Keratinocyte (primary cell): Measurements from ENCODE around the gene SPDYE3. TPM values are rescaled to one million over a fixed set of nuclear protein-coding genes. Genes with fewer than 3 reads are reported as not detected.

Experiments
- DNase-seq: peaks from one replicate; pipeline ENCODE4 v3.0.0-alpha.2; 2011; ENCODE audit warnings: low read depth, missing footprints, low spot score
- FAIRE-seq: peaks from 2 replicates; lab custom pipeline; 2011; peaks lifted over from hg19 to GRCh38; lab: Jason Lieb, UNC
- H2AFZ ChIP-seq: 2 replicates; pipeline ENCODE4 v1.6.0; 2012; ENCODE audit warnings: low read length, control low read depth, inconsistent platforms; ENCODE audit not compliant: control insufficient read depth
- H3K27ac ChIP-seq: 2 replicates; pipeline ENCODE4 v1.5.1; 2011; ENCODE audit warnings: low read length; ENCODE audit not compliant: control insufficient read depth, insufficient read depth
- H3K27me3 ChIP-seq: 3 replicates; pipeline ENCODE4 v1.6.0; 2011; ENCODE audit warnings: low read length; ENCODE audit not compliant: control insufficient read depth, insufficient read depth; ENCODE audit errors: extremely low read depth
- H3K36me3 ChIP-seq, 2 experiments: 2 replicates in 1 of 2; 3 replicates in 1 of 2; pipeline ENCODE4 v1.5.1; 2011; ENCODE audit warnings: low read length in 2 of 2, mild to moderate bottlenecking in 1 of 2; ENCODE audit not compliant: control insufficient read depth in 2 of 2, insufficient read depth in 2 of 2; ENCODE audit errors: extremely low read depth in 1 of 2
- H3K4me1 ChIP-seq: 3 replicates; pipeline ENCODE4 v1.5.1; 2011; ENCODE audit warnings: low read length; ENCODE audit not compliant: control insufficient read depth, insufficient read depth; ENCODE audit errors: extremely low read depth
- H3K4me2 ChIP-seq: 3 replicates; pipeline ENCODE4 v1.6.0; 2011; ENCODE audit warnings: low read depth, low read length; ENCODE audit not compliant: control insufficient read depth, insufficient read depth; ENCODE audit errors: extremely low read depth
- H3K4me3 ChIP-seq, 3 experiments: fragments of 200-600 bp in 1 of 3; sonication (generic) in 1 of 3; 2 replicates in 2 of 3; 3 replicates in 1 of 3; pipeline ENCODE4 v1.5.1; 2011 to 2016; ENCODE audit warnings: low read length in 3 of 3, mild to moderate bottlenecking in 3 of 3, control low read depth in 2 of 3, inconsistent platforms in 1 of 3, low read depth in 1 of 3, mixed read lengths in 1 of 3, mixed run types in 1 of 3, moderate library complexity in 1 of 3; ENCODE audit not compliant: control insufficient read depth in 2 of 3, insufficient read depth in 2 of 3; ENCODE audit errors: extremely low read depth in 1 of 3
- H3K79me2 ChIP-seq: 2 replicates; pipeline ENCODE4 v1.6.0; 2012; ENCODE audit warnings: low read length; ENCODE audit not compliant: control insufficient read depth, insufficient read depth
- H3K9ac ChIP-seq: 3 replicates; pipeline ENCODE4 v1.6.0; 2011; ENCODE audit warnings: low read length; ENCODE audit not compliant: control insufficient read depth, insufficient read depth; ENCODE audit errors: extremely low read depth
- H3K9me1 ChIP-seq: 3 replicates; pipeline ENCODE4 v1.6.0; 2011; ENCODE audit warnings: low read length; ENCODE audit not compliant: control insufficient read depth, insufficient read depth; ENCODE audit errors: extremely low read depth
- H3K9me3 ChIP-seq: 2 replicates; pipeline ENCODE4 v1.5.1; 2012; ENCODE audit warnings: low read depth, low read length; ENCODE audit not compliant: control insufficient read depth
- H4K20me1 ChIP-seq: 3 replicates; pipeline ENCODE4 v1.6.0; 2011; ENCODE audit warnings: low read length; ENCODE audit not compliant: control insufficient read depth, insufficient read depth; ENCODE audit errors: extremely low read depth
- CTCF ChIP-seq, 3 experiments: IDR thresholded peaks in 1 of 3; conservative IDR thresholded peaks in 1 of 3; optimal IDR thresholded peaks in 1 of 3; 2 replicates in 2 of 3; 3 replicates in 1 of 3; pipeline versions ENCODE3 to v1.5.1; 2011; ENCODE audit warnings: low read length in 3 of 3, mild to moderate bottlenecking in 3 of 3, moderate library complexity in 2 of 3, control low read depth in 1 of 3, inconsistent platforms in 1 of 3; ENCODE audit not compliant: insufficient read depth in 2 of 3; ENCODE audit errors: extremely low read depth in 1 of 3
- EZH2 ChIP-seq: IDR thresholded peaks from one replicate; pipeline ENCODE4 v1.6.1; 2012; ENCODE audit warnings: inconsistent platforms, mild to moderate bottlenecking, low read length, moderate library complexity
- dilution Hi-C: fragments of 300-500 bp; cut with MboI; formaldehyde crosslinking; loops from one replicate; pipeline ENCODE4 v1.7.0; 2020; ENCODE audit warnings: low sequenced_read_pairs; ENCODE audit not compliant: extremely low pct_ligation_motif_present
- polyA plus RNA-seq, 5 experiments: library from polyadenylated mRNA; depleted of rRNA in 3 of 5; stranded (reverse) in 3 of 5; stranded (forward) in 1 of 5; unstranded in 1 of 5; fragments of >200 nt; gene quantifications; 1 replicate in 1 of 5; 2 replicates in 3 of 5; 3 replicates in 1 of 5; pipeline versions ENCODE4 v1.2.1 to v1.2.3, GENCODE V29; 2011 to 2012; ENCODE audit warnings: missing spikeins in 2 of 5, low read depth in 1 of 5, low replicate concordance in 1 of 5

SPDYE3 gene
- polyA plus RNA-seq, 1 donor (not counting 4 experiments of a cell fraction or from before 2014, with no cell fraction given): not detected

- H3K79me2 ChIP-seq: no peaks in the 10 kb centered on the region
- H3K4me1 ChIP-seq: peaks cover 4% of the 10 kb centered on the region
- DNase-seq (no peak), FAIRE-seq (no peak)
- H3K4me3 ChIP-seq: no peak overlapping the region
- H3K9ac ChIP-seq: no peak overlapping the region
- no peaks in the 10 kb centered on the region for H4K20me1 ChIP-seq
- H3K9me1 ChIP-seq: no peaks in the 10 kb centered on the region
- no peak overlapping the region for H3K4me2 ChIP-seq
- H3K27ac ChIP-seq: no peak overlapping the region
- dilution Hi-C loops: no loop called here
- H3K27me3 ChIP-seq: no peaks in the 10 kb centered on the region
- no peaks in the 10 kb centered on the region for H3K9me3 ChIP-seq
- no peak overlapping the region for H2AFZ ChIP-seq
- TF ChIP-seq EZH2 (no peak), CTCF (optimal IDR thresholded peaks at IDR 0.05 in 1 of 3, IDR thresholded peaks at IDR 0.05 in 1 of 3, conservative IDR thresholded peaks at IDR 0.05 in 1 of 3; ENCODE audit: extremely low read depth in 1 of 3, insufficient read depth in 2 of 3, low read length in 3 of 3) (no peak)
- peaks cover 0 to 2% of the 10 kb centered on the region in 2 experiments for H3K36me3 ChIP-seq
These were observed 62.8 kb downstream of the SPDYE3 start for GRCh38 chr7:100370303-100370702.

DNA sequence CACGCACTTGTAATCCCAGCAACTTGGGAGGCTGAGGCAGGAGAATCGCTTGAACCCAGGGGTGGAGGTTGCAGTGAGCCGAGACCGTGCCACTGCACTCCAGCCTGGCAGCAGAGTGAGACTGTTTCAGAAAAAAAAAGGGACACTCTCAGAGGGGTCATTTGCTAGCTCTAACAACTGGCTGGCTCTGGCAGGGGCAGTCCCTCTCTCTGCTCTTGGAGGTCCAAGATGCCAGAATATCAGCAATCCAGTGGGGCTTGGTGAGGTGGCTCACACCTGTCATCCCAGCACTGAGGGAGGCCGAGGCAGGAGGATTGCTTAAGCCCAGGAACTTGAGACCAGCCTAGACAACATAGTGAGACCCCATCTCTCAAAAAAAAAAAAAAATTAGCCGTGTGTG is 63.2 kb downstream of the SPDYE3 start:
- H3K27ac ChIP-seq: no peak overlapping the region
- no peak for TF ChIP-seq CTCF (optimal IDR thresholded peaks at IDR 0.05 in 1 of 3, IDR thresholded peaks at IDR 0.05 in 1 of 3, conservative IDR thresholded peaks at IDR 0.05 in 1 of 3; ENCODE audit: extremely low read depth in 1 of 3, insufficient read depth in 2 of 3, low read length in 3 of 3)
- TF ChIP-seq EZH2: no peak
- H3K79me2 ChIP-seq: no peaks in the 10 kb centered on the region
- H3K27me3 ChIP-seq: no peaks in the 10 kb centered on the region
- FAIRE-seq: no peak
- no peaks in the 10 kb centered on the region for H4K20me1 ChIP-seq
- H3K36me3 ChIP-seq: peaks cover 0 to 2% of the 10 kb centered on the region in 2 experiments
- no peaks in the 10 kb centered on the region for H3K9me3 ChIP-seq
- H3K9ac ChIP-seq: no peak overlapping the region
- H3K9me1 ChIP-seq: no peaks in the 10 kb centered on the region
- H3K4me2 ChIP-seq: no peak overlapping the region
- peaks cover 4% of the 10 kb centered on the region for H3K4me1 ChIP-seq
- no peak overlapping the region for H2AFZ ChIP-seq
- no peak overlapping the region for H3K4me3 ChIP-seq
- dilution Hi-C loops: no loop called here
- no peak for DNase-seq
